DMS53 treated with DMSO at 0.1 percent for 48 hours (cell line): ENCODE results near the gene COX19.
A peak's percentile ranks its signal among the peaks of the same experiment; 100 is the strongest.

Experiments
- DNase-seq: peaks from one replicate; lab custom pipeline; 2025; ENCODE audit not compliant: unreplicated experiment; lab: John Stamatoyannopoulos, UW

The COX19 gene

DNA sequence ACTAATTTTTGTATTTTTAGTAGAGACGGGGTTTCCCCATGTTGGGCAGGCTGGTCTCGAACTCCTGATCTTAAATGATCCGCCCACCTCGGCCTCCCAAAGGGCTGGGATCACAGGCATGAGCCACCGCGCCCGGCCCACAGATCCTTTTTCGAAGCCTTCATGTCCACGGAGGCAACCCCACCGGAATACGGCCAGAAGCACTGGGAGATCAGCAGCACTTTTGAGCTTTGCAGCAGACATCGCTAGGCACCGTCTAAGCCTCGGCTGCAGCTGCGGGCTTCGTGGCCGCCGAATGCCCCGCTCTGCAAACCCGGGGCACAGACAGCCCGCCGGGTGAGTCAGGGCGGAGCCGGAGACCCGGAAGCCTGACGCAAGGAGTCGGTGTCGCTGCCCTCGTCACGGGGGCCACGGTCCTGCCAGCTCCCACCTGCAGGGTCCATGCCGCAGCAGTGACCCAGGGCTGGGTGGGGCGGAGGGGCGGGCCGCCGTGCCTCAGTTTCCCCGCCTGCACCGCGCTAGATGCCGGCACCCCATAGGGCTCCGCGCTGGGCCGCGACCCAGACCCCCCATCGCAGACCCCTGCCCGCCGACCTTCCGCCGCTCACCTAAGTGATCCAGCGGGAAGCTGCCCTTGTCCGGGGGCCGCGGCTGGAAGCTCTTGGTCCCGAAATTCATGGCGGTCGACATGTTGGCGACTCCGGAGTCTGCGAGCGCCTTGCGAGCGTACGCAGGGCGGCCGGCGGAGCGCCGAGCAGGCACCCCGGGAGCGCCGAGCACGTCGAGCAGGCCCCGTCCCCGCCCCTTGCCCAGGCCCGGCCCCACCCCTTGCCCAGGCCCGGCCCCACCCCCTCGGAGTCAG lies at the start of gene COX19:
TSS of gene COX19 (minus strand) at position 730 of the 862 bp plus-strand sequence. CDS start at position 690, 40 bp downstream.
- peak; percentile 62 for DNase-seq

GRCh38 chr7:1024331-1024841 lies 49.0 kb upstream of the COX19 start:
- no peak for DNase-seq

DNA sequence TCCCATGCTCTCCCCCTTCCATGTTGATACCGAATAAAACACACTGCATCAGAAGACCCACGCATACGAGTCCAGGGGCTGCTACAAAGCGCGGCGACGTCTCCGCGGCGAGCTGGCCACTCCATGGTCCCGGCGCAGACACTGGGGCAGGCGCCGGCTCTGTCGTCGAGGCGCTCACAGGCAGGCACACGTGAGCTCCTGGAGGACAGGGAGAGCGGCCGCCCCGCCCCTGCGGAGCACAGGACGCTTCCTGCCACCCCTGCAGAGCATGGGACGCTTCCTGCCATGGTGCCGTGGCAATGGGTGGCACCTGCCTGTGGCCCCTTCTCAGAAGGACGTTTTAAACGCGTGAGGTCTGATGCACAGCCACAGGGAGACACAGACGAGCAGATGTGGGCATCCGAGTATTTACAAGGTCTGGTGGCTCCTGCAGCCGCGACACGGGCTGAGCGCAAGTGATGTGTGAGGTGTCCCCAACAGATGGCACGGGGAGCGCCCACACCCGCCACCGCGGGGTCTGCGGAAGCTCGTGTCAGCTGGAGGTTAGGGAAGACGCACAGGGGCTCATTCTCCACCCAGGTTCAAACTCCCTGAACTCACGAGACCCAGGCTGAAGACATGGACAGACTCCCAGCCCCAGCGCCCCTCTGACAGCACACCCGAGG lies 47.6 kb upstream of the COX19 start:
- DNase-seq, result no peak

- no peak for DNase-seq
Measured at GRCh38 chr7:1022356-1022755, 47.0 kb upstream of the COX19 start.

DNA sequence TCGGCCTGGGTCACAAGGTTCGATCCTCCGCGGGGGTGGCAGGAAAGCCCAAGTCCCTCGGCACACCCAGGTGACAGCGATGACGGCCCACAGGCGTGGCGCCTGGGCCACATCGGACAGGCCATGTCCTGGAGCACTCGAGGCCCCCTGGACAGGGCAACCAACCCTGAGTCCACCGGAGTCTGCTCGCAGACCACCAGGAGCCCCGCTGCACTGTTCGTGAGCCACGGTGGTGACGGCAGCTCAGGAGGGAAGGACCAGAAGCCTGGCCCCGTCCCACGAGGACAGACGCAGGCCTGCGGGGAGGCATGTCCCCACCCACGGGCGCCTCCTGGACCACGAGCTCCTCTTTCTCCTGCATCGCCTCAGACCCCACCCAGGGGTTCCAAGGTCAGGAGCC lies 46.6 kb upstream of the COX19 start:
- no peak for DNase-seq

DNA sequence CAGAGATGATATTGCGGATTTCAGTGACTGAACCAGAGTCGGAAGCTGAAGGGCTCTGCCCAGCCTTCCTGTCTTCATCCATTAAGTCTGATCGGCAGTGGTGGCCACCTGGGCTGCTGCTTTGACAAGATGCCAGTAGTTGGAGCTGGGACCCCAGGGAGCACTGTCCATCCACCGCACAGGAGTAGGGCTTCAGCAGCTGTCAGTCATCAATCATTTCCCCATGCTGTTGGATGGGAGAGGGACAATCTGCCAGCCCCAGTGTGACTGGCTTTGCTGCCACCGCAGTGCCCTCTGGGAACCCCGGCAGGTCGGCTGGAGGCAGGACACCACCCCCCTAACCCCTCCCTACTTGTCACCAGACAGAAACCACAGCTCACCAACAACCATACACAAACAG lies 46.0 kb upstream of the COX19 start:
- DNase-seq, result no peak

DNA sequence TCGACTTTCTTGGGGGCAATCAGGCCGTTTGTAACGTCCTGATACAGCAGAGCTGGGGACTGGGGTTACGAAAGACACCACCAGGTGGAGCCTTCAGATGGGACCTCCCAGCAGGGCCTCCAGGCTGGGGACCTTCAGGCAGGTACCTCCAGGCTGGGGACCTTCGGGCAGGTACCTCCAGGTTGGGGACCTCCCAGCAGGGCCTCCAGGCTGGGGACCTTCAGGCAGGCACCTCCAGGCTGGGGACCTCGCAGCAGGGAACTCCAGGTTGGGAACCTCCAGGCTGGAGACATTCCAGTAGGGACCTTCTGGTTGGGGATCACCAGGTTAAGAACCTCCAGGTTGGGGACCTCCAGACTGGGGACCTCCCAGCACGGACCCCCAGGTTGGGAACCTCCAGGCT lies 45.5 kb upstream of the COX19 start:
- no peak for DNase-seq

GRCh38 chr7:1019789-1020610 lies 44.7 kb upstream of the COX19 start:
- DNase-seq, result no peak

- no peak for DNase-seq
Measured at GRCh38 chr7:1019255-1019785, 44.0 kb upstream of the COX19 start.

DNA sequence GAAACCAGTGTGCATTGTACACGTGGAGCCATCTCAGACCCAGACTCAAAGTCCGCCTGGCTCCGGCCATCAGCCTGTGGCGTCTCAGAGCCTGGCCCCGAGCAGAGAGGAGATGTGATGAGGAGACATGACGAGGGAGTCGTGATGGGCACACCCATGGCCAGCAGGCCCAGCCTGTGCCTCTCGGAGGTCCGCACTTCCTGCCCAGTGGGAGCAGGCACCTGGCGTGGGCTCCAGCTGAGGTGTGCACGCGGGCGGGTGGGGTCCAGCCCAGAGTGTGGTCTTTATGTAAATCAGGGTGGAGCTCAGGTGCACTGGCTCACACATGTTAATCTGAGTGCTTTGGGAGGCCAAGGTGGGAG lies 43.0 kb upstream of the COX19 start:
- DNase-seq, result no peak

GRCh38 chr7:1017586-1018333 lies 42.4 kb upstream of the COX19 start:
- DNase-seq, result no peak

- DNase-seq, result no peak
Measured at GRCh38 chr7:1016577-1017531, 41.5 kb upstream of the COX19 start.

DNA sequence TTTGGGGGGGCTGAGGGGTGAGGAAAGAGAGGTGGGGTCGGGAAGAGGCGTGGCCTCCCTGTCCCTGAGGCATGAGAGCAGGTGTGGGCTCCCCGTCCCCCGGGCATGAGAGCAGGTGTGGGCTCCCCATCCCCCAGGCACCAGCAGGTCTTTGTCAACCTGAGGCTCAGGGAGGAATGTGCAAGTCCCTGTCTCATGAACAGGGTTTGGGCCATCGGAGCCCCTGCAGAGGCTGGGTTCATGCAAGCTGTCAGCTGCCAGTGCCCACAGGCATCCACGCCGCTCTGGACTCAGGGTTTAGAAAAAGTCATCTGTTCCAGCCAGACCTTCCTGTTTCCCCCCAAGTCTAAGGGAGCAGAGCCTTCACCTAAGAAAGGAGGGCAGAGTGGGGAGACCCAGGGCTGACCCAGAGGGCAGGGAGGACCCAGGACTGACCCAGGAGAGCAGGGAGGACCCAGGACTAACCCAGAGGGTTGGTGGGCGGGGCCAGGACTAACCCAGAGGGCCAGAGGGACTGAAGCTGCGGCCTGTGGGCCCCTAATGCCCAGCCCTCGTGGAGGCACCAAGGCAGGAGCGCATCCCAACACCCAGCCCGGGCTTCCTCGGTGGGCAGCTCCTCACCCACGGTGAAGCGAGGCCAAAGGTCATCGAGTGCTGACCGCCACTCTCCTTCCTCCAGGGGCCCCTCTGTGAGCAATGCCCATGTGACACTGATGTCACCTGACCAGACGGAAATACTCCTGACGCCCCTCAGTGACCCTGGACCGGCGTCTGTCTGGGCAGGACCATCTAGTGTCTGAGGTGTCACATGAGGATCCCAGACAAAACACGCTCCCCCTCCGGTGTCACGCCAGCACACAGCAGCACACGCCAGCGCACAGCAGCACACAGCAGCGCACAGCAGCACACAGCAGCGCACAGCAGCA lies 40.1 kb upstream of the COX19 start:
- no peak for DNase-seq

DNA sequence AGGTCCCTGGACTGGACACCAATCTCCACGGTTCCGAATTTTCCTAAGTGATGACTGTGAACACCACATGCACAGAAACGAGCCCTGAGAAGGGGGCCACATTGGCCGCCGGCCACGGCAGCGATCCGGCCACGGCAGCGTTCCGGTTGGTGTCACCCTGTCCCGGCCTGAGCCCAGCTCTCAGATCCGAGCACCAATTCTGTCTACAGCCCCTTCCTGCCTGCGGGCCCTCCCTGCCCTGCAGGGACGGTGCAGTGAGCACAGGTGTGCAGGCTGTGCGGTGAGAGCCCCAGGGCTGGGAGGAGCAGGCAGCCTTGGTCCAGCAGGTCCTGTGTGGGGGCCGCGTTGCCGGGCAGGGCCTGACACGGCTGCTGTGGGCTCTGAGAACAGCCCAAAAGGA lies 39.3 kb upstream of the COX19 start:
- no peak for DNase-seq

DNA sequence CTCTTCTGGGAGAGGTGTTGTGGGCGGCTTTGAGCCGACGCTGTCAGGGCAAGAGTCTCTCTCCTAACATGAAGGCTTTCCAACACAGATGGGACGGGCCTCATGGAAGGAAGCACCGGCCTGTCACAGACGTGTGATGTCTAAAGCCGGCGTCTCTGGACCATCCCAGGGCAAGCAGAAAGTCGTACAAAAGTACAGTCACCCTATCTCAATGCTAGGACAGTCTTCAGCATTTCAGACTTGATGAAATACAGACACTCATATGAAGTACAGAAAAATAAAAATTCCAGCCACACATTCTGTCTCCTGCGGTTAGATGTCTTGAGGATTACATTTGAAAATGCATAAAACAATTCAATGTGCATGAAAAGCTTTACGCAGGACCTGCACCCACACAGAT lies 38.2 kb upstream of the COX19 start:
- no peak for DNase-seq

- no peak for DNase-seq
Measured at GRCh38 chr7:1012716-1013095, 37.4 kb upstream of the COX19 start.

GRCh38 chr7:1012004-1012715 lies 36.8 kb upstream of the COX19 start:
- DNase-seq, result no peak
